Endothelial cell of umbilical vein (primary cell): ENCODE measurements around the gene XPO6. TPM values are rescaled to one million over a fixed set of nuclear protein-coding genes. Genes with fewer than 3 reads are reported as not detected.
A peak's percentile ranks its signal among the peaks of the same experiment; 100 is the strongest.

Experiments
- BruUV-seq: library from RNA; stranded (reverse); fragments of 400-500 nt; replicated peaks from 2 replicates; lab custom pipeline; 2021; lab: Mats Ljungman, UMichigan
- CTCF ChIA-PET: fragments of 300-600, 350-600 bp; sonication (Branson Sonifier 250); formaldehyde crosslinking; loops from one replicate; lab custom pipeline; 2021; ENCODE audit warnings: antibody characterized with exemption, inconsistent platforms; lab: Charles Lee
- POLR2A ChIA-PET: fragments of 300-600, 350-600 bp; sonication (Branson Sonifier 250); formaldehyde crosslinking; loops from one replicate; lab custom pipeline; 2021; ENCODE audit warnings: antibody characterized with exemption, inconsistent platforms; lab: Charles Lee
- DNase-seq: peaks from one replicate; pipeline ENCODE4 v3.0.0-alpha.2; 2011; ENCODE audit warnings: low read depth, low spot score
- FAIRE-seq: peaks from 2 replicates; lab custom pipeline; 2011; peaks lifted over from hg19 to GRCh38; lab: Jason Lieb, UNC
- H2AFZ ChIP-seq: 2 replicates; pipeline ENCODE4 v1.6.0; 2012; ENCODE audit warnings: low read depth, low read length, control low read depth, inconsistent platforms
- H3K27ac ChIP-seq: 2 replicates; pipeline ENCODE4 v1.5.1; 2011; ENCODE audit warnings: low read depth, mild to moderate bottlenecking, control low read depth, low read length, moderate library complexity; ENCODE audit not compliant: insufficient read depth
- H3K27me3 ChIP-seq, 2 experiments: 2 replicates each; pipeline versions ENCODE4 v1.6.0 to v1.6.1; 2011; ENCODE audit warnings: low read length in 2 of 2, mixed read lengths in 1 of 2; ENCODE audit not compliant: control insufficient read depth in 2 of 2, insufficient read depth in 2 of 2
- H3K36me3 ChIP-seq, 2 experiments: 2 replicates in 1 of 2; 3 replicates in 1 of 2; pipeline ENCODE4 v1.5.1; 2011; ENCODE audit warnings: low read length in 2 of 2, mild to moderate bottlenecking in 1 of 2, moderate library complexity in 1 of 2; ENCODE audit not compliant: control insufficient read depth in 2 of 2, insufficient read depth in 2 of 2; ENCODE audit errors: extremely low read depth in 1 of 2
- H3K4me1 ChIP-seq: 3 replicates; pipeline ENCODE4 v1.5.1; 2011; ENCODE audit warnings: mild to moderate bottlenecking, low read length; ENCODE audit not compliant: control insufficient read depth, insufficient read depth; ENCODE audit errors: extremely low read depth
- H3K4me2 ChIP-seq: 2 replicates; pipeline ENCODE4 v1.6.1; 2011; ENCODE audit warnings: low read length, control low read depth, mixed read lengths; ENCODE audit not compliant: insufficient read depth
- H3K4me3 ChIP-seq, 3 experiments: fragments of 200-600 bp in 1 of 3; sonication (generic), shearing (Covaris generic) in 1 of 3; replicated peaks in 1 of 3; 2 replicates each; pipeline ENCODE4 v1.5.1; 2011 to 2016; ENCODE audit warnings: control low read depth in 3 of 3, low read length in 3 of 3, mild to moderate bottlenecking in 2 of 3, inconsistent platforms in 1 of 3, low read depth in 1 of 3, moderate library complexity in 1 of 3; ENCODE audit not compliant: insufficient read depth in 1 of 3
- H3K79me2 ChIP-seq: 2 replicates; pipeline ENCODE4 v1.6.0; 2012; ENCODE audit warnings: low read length, inconsistent platforms; ENCODE audit not compliant: control insufficient read depth, insufficient read depth
- H3K9ac ChIP-seq: replicated peaks from 2 replicates; pipeline ENCODE3; 2011; ENCODE audit warnings: low read length, control low read depth; ENCODE audit not compliant: insufficient read depth; ENCODE audit errors: extremely low read depth
- H3K9me1 ChIP-seq: replicated peaks from 3 replicates; pipeline ENCODE4 v1.6.0; 2011; ENCODE audit warnings: mild to moderate bottlenecking, low read length; ENCODE audit not compliant: control insufficient read depth, insufficient read depth; ENCODE audit errors: extremely low read depth
- H3K9me3 ChIP-seq: replicated peaks from 2 replicates; pipeline ENCODE4 v1.5.1; 2012; ENCODE audit warnings: low read length, inconsistent platforms; ENCODE audit not compliant: control insufficient read depth, insufficient read depth
- H4K20me1 ChIP-seq: replicated peaks from 2 replicates; pipeline ENCODE3; 2011; ENCODE audit warnings: mild to moderate bottlenecking, low read length; ENCODE audit not compliant: control insufficient read depth, insufficient read depth; ENCODE audit errors: extremely low read depth
- EZH2 ChIP-seq: IDR thresholded peaks from 2 replicates; pipeline ENCODE4 v1.6.1; 2012; ENCODE audit warnings: borderline replicate concordance, low read depth, mild to moderate bottlenecking, moderate library complexity, low read length, inconsistent platforms; ENCODE audit not compliant: severe bottlenecking
- FOS ChIP-seq: IDR thresholded peaks from 2 replicates; pipeline ENCODE4 v1.6.1; 2011; ENCODE audit warnings: mild to moderate bottlenecking, low read length, moderate library complexity, borderline replicate concordance; ENCODE audit not compliant: insufficient read depth
- GATA2 ChIP-seq: IDR thresholded peaks from 2 replicates; pipeline ENCODE4 v1.7.0; 2011; ENCODE audit warnings: low read depth, mild to moderate bottlenecking, moderate library complexity, mixed read lengths, low read length; ENCODE audit not compliant: insufficient read length, insufficient read depth
- JUN ChIP-seq: IDR thresholded peaks from 2 replicates; pipeline ENCODE4 v1.6.1; 2011; ENCODE audit warnings: borderline replicate concordance, low read depth; ENCODE audit not compliant: insufficient read length, insufficient read depth
- MYC ChIP-seq: IDR thresholded peaks from one replicate; pipeline ENCODE4 v1.6.1; 2011; ENCODE audit warnings: mild to moderate bottlenecking, low read depth, low read length
- POLR2A ChIP-seq: IDR thresholded peaks from 2 replicates; pipeline ENCODE4 v1.6.1; 2012; ENCODE audit warnings: low read depth, mild to moderate bottlenecking, control low read depth, low read length
- POLR2AphosphoS5 ChIP-seq: IDR thresholded peaks from 2 replicates; pipeline ENCODE4 v1.6.1; 2012; ENCODE audit warnings: low read depth, mild to moderate bottlenecking, control low read depth, low read length, moderate library complexity; ENCODE audit not compliant: insufficient read depth
- dilution Hi-C: fragments of 300-500 bp; cut with MboI; formaldehyde crosslinking; loops from one replicate; pipeline ENCODE4 v1.15.0; 2019; ENCODE audit warnings: low sequenced_read_pairs; ENCODE audit not compliant: extremely low pct_ligation_motif_present
- intact Hi-C: fragments of 100-400 bp; cut with micrococcal nuclease; formaldehyde crosslinking; loops from one replicate; pipeline ENCODE4 v1.10.0; 2022
- polyA plus RNA-seq, 4 experiments: library from polyadenylated mRNA; depleted of rRNA in 3 of 4; stranded (reverse) in 3 of 4; unstranded in 1 of 4; fragments of >200 nt; gene quantifications; 2 replicates each; pipeline versions ENCODE4 v1.2.1 to v1.2.3, GENCODE V29; 2011 to 2012; ENCODE audit warnings: missing spikeins in 1 of 4
- total RNA-seq: library from RNA; stranded (reverse); gene quantifications from 2 replicates; pipeline ENCODE4 v1.2.3, GENCODE V29; 2021
- TF ChIP-seq, protein P1 (sequence below), 2 donors: IDR thresholded peaks; 1 replicate in 1 of 2; 2 replicates in 1 of 2; pipeline ENCODE4 v1.5.1; 2011; ENCODE audit warnings: low read length in 2 of 2, mild to moderate bottlenecking in 2 of 2, moderate library complexity in 2 of 2, control low read depth in 1 of 2, inconsistent platforms in 1 of 2, low read depth in 1 of 2; ENCODE audit not compliant: insufficient read depth in 1 of 2; ENCODE audit errors: extremely low read depth in 1 of 2
- TF ChIP-seq, protein P2 (sequence below): IDR thresholded peaks from 2 replicates; pipeline ENCODE4 v1.6.1; 2011; ENCODE audit not compliant: insufficient read depth, insufficient read length

Gene XPO6
- total and polyA plus RNA-seq, 2 donors (not counting 3 experiments of a cell fraction or from before 2014, with no cell fraction given), result 170 to 272 TPM

DNA sequence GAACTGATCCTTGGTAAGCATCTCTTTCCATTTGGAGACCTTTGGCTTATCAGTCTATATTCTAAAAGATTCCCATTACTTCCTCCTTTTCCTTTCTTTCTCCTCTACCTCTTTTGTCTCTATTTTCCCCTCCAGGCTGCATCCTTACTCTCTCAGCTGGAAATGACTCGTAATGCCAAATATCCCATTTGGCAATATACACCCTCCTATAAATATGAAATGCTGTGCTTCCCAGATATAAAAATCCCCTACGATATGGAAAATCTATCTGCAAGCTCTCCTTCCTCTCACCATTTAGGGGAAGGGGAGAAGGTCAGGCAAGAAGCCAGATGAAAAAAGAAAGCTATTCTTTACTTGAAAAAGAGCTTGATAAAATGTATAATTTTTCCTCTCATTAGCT, 39.9 kb downstream of the XPO6 start:
- no TSS peak for BruUV-seq
- ChIA-PET POLR2A (no interaction called here), CTCF (interaction anchor here (1.1 to 2.1 kb wide), 2 partner anchors 8 to 46 kb away, joined by 4 to 7 read pairs; no protein-coding TSS in a partner anchor)
- Histone ChIP-seq H2AFZ (no peak overlapping the region), H4K20me1 (peaks cover 3% of the 10 kb centered on the region), H3K36me3 (peaks cover 16 to 25% of the 10 kb centered on the region in 2 experiments), H3K9me1 (no peaks in the 10 kb centered on the region), H3K9ac (no peak overlapping the region), H3K4me1 (peaks cover 10% of the 10 kb centered on the region), H3K9me3 (no peaks in the 10 kb centered on the region), H3K27me3 (no peaks in the 10 kb centered on the region), H3K79me2 (peaks cover 61% of the 10 kb centered on the region), H3K4me2 (no peak overlapping the region), H3K27ac (no peak overlapping the region), H3K4me3 (no peak overlapping the region)
- dilution Hi-C loops (no loop called here), intact Hi-C loops (no loop called here)
- TF ChIP-seq POLR2A, result no peak
- peak; percentile 47 for TF ChIP-seq FOS
- DNase-seq (peak; percentile 24), FAIRE-seq (no peak)

- no peaks in the 10 kb centered on the region for H3K27me3 ChIP-seq
- no peak overlapping the region for H3K4me2 ChIP-seq
- no peak overlapping the region for H3K9ac ChIP-seq
- ChIA-PET CTCF (no interaction called here), POLR2A (no interaction called here)
- peaks cover 10% of the 10 kb centered on the region for H3K4me1 ChIP-seq
- no peak for TF ChIP-seq EZH2
- TF ChIP-seq POLR2AphosphoS5, result no peak
- TF ChIP-seq POLR2A, result no peak
- TF ChIP-seq JUN, result no peak
- no peak for TF ChIP-seq MYC
- TF ChIP-seq, protein P1, sequence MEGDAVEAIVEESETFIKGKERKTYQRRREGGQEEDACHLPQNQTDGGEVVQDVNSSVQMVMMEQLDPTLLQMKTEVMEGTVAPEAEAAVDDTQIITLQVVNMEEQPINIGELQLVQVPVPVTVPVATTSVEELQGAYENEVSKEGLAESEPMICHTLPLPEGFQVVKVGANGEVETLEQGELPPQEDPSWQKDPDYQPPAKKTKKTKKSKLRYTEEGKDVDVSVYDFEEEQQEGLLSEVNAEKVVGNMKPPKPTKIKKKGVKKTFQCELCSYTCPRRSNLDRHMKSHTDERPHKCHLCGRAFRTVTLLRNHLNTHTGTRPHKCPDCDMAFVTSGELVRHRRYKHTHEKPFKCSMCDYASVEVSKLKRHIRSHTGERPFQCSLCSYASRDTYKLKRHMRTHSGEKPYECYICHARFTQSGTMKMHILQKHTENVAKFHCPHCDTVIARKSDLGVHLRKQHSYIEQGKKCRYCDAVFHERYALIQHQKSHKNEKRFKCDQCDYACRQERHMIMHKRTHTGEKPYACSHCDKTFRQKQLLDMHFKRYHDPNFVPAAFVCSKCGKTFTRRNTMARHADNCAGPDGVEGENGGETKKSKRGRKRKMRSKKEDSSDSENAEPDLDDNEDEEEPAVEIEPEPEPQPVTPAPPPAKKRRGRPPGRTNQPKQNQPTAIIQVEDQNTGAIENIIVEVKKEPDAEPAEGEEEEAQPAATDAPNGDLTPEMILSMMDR (IDR thresholded peaks at IDR 0.05; ENCODE audit: extremely low read depth in 1 of 2, insufficient read depth in 1 of 2, low read depth in 1 of 2, low read length in 2 of 2), result no peak
- TF ChIP-seq, protein P2, sequence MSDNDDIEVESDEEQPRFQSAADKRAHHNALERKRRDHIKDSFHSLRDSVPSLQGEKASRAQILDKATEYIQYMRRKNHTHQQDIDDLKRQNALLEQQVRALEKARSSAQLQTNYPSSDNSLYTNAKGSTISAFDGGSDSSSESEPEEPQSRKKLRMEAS, result no peak
- TF ChIP-seq GATA2, result no peak
- TF ChIP-seq FOS, result no peak
- intact Hi-C loops, result no loop called here
- no peaks in the 10 kb centered on the region for H3K9me1 ChIP-seq
- H3K9me3 ChIP-seq, result no peaks in the 10 kb centered on the region
- BruUV-seq, result no TSS peak
- no peak for DNase-seq
- no peak overlapping the region for H3K27ac ChIP-seq
- H2AFZ ChIP-seq, result no peak overlapping the region
- dilution Hi-C loops, result no loop called here
- no peak for FAIRE-seq
- peaks cover 53% of the 10 kb centered on the region for H3K79me2 ChIP-seq
- H3K36me3 ChIP-seq, result peaks cover 12 to 28% of the 10 kb centered on the region in 2 experiments
- no peaks in the 10 kb centered on the region for H4K20me1 ChIP-seq
- H3K4me3 ChIP-seq, result no peak overlapping the region
These were observed 42.7 kb downstream of the XPO6 start for GRCh38 chr16:28168991-28169554.
